SK-N-MC (cell line): ENCODE results near the gene KCNAB1.

Source experiments
- EZH2 ChIP-seq: fragments of 200-600 bp; sonication (generic); IDR thresholded peaks from one replicate; pipeline ENCODE4 v1.6.1; 2017; ENCODE audit warnings: antibody characterized with exemption
- POLR2AphosphoS5 ChIP-seq: IDR thresholded peaks from 2 replicates; pipeline ENCODE4 v1.6.1; 2012; ENCODE audit warnings: mild to moderate bottlenecking, low read depth, low read length, borderline replicate concordance

DNA sequence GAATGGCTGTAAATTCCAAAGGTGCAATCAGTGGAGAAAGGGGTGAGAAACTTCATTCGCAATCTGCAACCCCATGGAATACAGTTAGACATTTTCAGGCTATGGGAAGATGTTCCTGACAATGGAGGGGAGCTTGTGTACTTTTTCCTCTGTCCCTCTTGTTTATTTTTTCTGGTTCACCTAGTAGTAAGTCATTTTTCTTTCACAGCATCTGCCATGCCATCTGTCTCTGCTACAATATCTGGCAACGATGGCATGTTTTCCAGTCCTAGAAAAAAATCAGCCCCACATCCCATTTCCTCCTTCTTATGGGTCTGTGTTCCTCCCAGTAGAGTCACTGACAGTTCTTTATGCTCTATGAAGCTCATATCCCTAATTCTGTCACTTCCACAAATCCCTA lies 358.5 kb downstream of the KCNAB1 start:
- TF ChIP-seq POLR2AphosphoS5 = no peak
- no peak for TF ChIP-seq EZH2
